GM19099 (cell line): ENCODE results near the gene NACA.

ENCODE experiments used
- POLR2A ChIP-seq: IDR thresholded peaks from 3 replicates; pipeline ENCODE4 v1.6.1; 2011; ENCODE audit warnings: low read depth; ENCODE audit not compliant: insufficient read length; ENCODE audit errors: extremely low read depth

Gene NACA

GRCh38 chr12:56676851-56677580 lies 48.1 kb downstream of the NACA start:
- TF ChIP-seq POLR2A: no peak

GRCh38 chr12:56671608-56672007 lies 53.5 kb downstream of the NACA start:
- TF ChIP-seq POLR2A: no peak

GRCh38 chr12:56670836-56671235 lies 54.3 kb downstream of the NACA start:
- no peak for TF ChIP-seq POLR2A

- TF ChIP-seq POLR2A: no peak
Measured at GRCh38 chr12:56668197-56668457, 57.0 kb downstream of the NACA start.
